ENCODE results near the gene FBF1. TPM values are rescaled to one million over a fixed set of nuclear protein-coding genes. Genes with fewer than 3 reads are reported as not detected.

The FBF1 gene
- total RNA-seq, 4 donors from 2014 or later = 4.7 to 8.8 (median 7.0) TPM

GRCh38 chr17:75931062-75931461 lies 9.8 kb downstream of the FBF1 start:
- TF ChIP-seq CTCF (IDR thresholded peaks at IDR 0.05) = no peak
- ATAC-seq (ENCODE audit: low FRiP score) = no peak
- no peak for DNase-seq (ENCODE audit: low spot score)

- TF ChIP-seq CTCF (IDR thresholded peaks at IDR 0.05) = no peak
- no peak for ATAC-seq (ENCODE audit: low FRiP score)
- DNase-seq (ENCODE audit: low spot score) = no peak
These were observed 13.4 kb downstream of the FBF1 start for GRCh38 chr17:75927286-75927922.

GRCh38 chr17:75926456-75926855 lies 14.4 kb downstream of the FBF1 start:
- TF ChIP-seq CTCF (IDR thresholded peaks at IDR 0.05) = no peak
- ATAC-seq (ENCODE audit: low FRiP score) = no peak

GRCh38 chr17:75925912-75926311 lies 14.9 kb downstream of the FBF1 start:
- TF ChIP-seq CTCF (IDR thresholded peaks at IDR 0.05) = no peak
- ATAC-seq (ENCODE audit: low FRiP score) = no peak
- DNase-seq (ENCODE audit: low spot score) = no peak

More at GRCh38 chr17:75926456-75926855, 14.4 kb downstream of the FBF1 start:
- DNase-seq (ENCODE audit: low spot score) = no peak

GRCh38 chr17:75925103-75925502 lies 15.7 kb downstream of the FBF1 start:
- DNase-seq (ENCODE audit: low spot score) (no peak), ATAC-seq (ENCODE audit: low FRiP score) (no peak)
- no peak for TF ChIP-seq CTCF (IDR thresholded peaks at IDR 0.05)

GRCh38 chr17:75922963-75923874 lies 17.6 kb downstream of the FBF1 start:
- no peak for TF ChIP-seq CTCF (IDR thresholded peaks at IDR 0.05)
- ATAC-seq (ENCODE audit: low FRiP score) (no peak), DNase-seq (ENCODE audit: low spot score) (no peak)
